ENCODE results near the gene CAPN5. TPM values are rescaled to one million over a fixed set of nuclear protein-coding genes. Genes with fewer than 3 reads are reported as not detected.

Gene CAPN5
- total RNA-seq, 2 donors from 2014 or later, result 2.6 to 4.0 TPM

GRCh38 chr11:77136784-77137420 lies 70.1 kb downstream of the CAPN5 start:
- no peaks in the 10 kb centered on the region for H3K27me3 ChIP-seq
- H3K4me3 ChIP-seq, result no peak overlapping the region
- H3K4me1 ChIP-seq, result peaks cover 0 to 18% of the 10 kb centered on the region in 2 donors
- DNase-seq (ENCODE audit: low spot score), result no peak
- no peaks in the 10 kb centered on the region for H3K9me3 ChIP-seq
- H3K36me3 ChIP-seq, result no peaks in the 10 kb centered on the region
- no peak overlapping the region for H3K27ac ChIP-seq
- TF ChIP-seq CTCF (IDR thresholded peaks at IDR 0.05), result no peak

GRCh38 chr11:77137421-77137820 lies 70.7 kb downstream of the CAPN5 start:
- Histone ChIP-seq H3K9me3 (no peaks in the 10 kb centered on the region), H3K4me1 (peaks cover 0 to 18% of the 10 kb centered on the region in 2 donors), H3K4me3 (no peak overlapping the region), H3K27ac (no peak overlapping the region), H3K36me3 (no peaks in the 10 kb centered on the region), H3K27me3 (no peaks in the 10 kb centered on the region)
- TF ChIP-seq CTCF (IDR thresholded peaks at IDR 0.05), result no peak
- no peak for DNase-seq (ENCODE audit: low spot score)

- Histone ChIP-seq H3K27me3 (no peaks in the 10 kb centered on the region), H3K27ac (no peak overlapping the region), H3K36me3 (no peaks in the 10 kb centered on the region), H3K4me3 (no peak overlapping the region), H3K9me3 (no peaks in the 10 kb centered on the region), H3K4me1 (peaks cover 0 to 18% of the 10 kb centered on the region in 2 donors)
- no peak for TF ChIP-seq CTCF (IDR thresholded peaks at IDR 0.05)
- no peak for DNase-seq (ENCODE audit: low spot score)
Measured at GRCh38 chr11:77138106-77138649, 71.4 kb downstream of the CAPN5 start.

GRCh38 chr11:77139201-77139600 lies 72.4 kb downstream of the CAPN5 start:
- Histone ChIP-seq H3K4me1 (peaks cover 0 to 18% of the 10 kb centered on the region in 2 donors), H3K27me3 (no peaks in the 10 kb centered on the region), H3K27ac (no peak overlapping the region), H3K9me3 (no peaks in the 10 kb centered on the region), H3K36me3 (no peaks in the 10 kb centered on the region), H3K4me3 (no peak overlapping the region)
- no peak for TF ChIP-seq CTCF (IDR thresholded peaks at IDR 0.05)
- DNase-seq (ENCODE audit: low spot score), result no peak

GRCh38 chr11:77140231-77140851 lies 73.6 kb downstream of the CAPN5 start:
- Histone ChIP-seq H3K27me3 (no peaks in the 10 kb centered on the region), H3K4me3 (no peak overlapping the region), H3K9me3 (no peaks in the 10 kb centered on the region), H3K36me3 (no peaks in the 10 kb centered on the region), H3K4me1 (peaks cover 0 to 18% of the 10 kb centered on the region in 2 donors), H3K27ac (peak overlapping the region; percentile 35 to 54)
- DNase-seq (ENCODE audit: low spot score), result peak; percentile 72
- TF ChIP-seq CTCF (IDR thresholded peaks at IDR 0.05), result no peak

All from right atrium auricular region (tissue), 2 donors.